ENCODE data around the gene PDE3B.

GRCh38 chr11:14634813-14635212 is 8.8 kb upstream of the PDE3B start:
- TF ChIP-seq CTCF (IDR thresholded peaks at IDR 0.05; ENCODE audit: low read depth, low read length) (no peak), EZH2phosphoT487 (IDR thresholded peaks at IDR 0.05; ENCODE audit: low read depth) (no peak)
